Bronchus fibroblast of lung (primary cell): ENCODE results near the gene PRG3. TPM values are rescaled to one million over a fixed set of nuclear protein-coding genes. Genes with fewer than 3 reads are reported as not detected.

Experiments used
- total RNA-seq: library from RNA; depleted of rRNA; stranded (reverse); fragments of >200 nt; gene quantifications from 2 replicates; pipeline ENCODE4 v1.2.3, GENCODE V29; 2015

The PRG3 gene
- not detected in 2 replicates for total RNA-seq

GRCh38 chr11:57380975-57381374, at the start of gene PRG3:
Gene PRG3 (minus strand): TSS chr11:57381150. CDS start chr11:57380708, 442 bp downstream.

GRCh38 chr11:57426929-57427726, 46.2 kb upstream of the PRG3 start, which contains the start of gene SLC43A3:
Gene SLC43A3 (minus strand): TSS chr11:57427121. CDS start chr11:57426172, 949 bp downstream.

GRCh38 chr11:57390535-57390934, 9.6 kb upstream of the PRG3 start, which contains the start of gene PRG2:
Gene PRG2 (minus strand): TSS chr11:57390650. CDS start chr11:57389944, 706 bp downstream.

DNA sequence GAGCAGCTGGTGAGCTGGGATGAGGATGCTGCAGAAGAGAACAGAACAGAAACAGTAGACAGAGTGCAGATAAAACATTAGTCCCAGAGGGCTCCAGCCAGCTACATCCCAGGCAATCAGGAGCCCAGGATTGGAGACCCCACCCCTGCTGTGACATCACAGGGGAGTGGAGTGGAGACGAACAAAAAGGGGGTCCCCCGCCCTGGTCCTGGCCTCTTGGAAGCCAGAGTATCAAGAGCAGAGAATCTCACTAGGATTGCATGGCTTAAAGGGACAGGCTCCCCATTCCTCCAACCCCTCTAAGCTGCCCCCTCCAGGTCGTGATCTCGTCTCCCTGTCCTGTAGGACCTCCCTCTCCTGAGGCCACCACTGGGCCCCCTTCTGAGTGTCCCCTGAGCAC, 42.8 kb downstream of the PRG3 start, which contains the start of gene P2RX3:
Gene P2RX3 (plus strand): TSS at position 211 of the 400 bp plus-strand sequence. CDS start 199 bp downstream, outside the sequence.

DNA sequence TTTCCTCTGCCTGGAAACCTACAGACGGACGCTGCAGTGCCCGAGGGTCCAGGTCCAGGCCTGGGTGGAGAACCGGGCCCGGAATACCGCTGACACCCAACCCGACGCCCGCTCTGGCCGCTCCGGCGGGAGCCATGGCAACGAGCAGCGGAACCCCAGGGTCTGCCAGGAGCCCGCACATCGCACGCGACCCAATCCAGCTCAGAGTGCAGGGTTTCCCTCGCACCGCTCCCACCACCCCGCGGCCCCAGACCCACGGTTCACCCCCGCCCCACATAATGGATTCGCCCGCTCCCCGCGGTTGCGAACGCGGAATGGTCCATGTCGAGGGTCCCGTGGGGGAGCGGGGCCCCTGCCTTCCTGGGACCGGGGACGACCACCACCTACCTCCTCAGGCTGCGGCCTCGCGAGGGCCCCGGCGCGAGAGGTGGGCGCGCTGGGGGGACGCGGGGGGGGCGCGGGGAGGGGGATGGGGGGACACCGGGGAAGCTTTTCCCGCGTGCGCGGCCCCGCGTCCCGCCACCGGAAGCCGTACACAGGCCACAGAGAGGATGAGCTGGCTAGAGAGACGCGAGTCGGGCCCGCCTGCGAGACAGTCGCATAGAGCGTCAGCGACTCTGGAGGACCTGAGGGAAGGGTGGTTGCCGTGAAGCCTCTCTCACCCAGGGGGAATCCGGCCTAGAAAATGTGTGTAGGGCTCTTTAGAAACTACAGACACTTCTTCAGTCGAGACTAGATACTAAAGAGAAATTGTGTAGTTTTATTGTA, 45.4 kb downstream of the PRG3 start, which contains the start of gene SSRP1:
Gene SSRP1 (minus strand): TSS at position 550 of the 768 bp plus-strand sequence. CDS start 771 bp downstream, outside the sequence.

Other genes with a start within 250 kb of the PRG3 start
- not detected in 2 replicates for gene LRRC55, start 199.2 kb downstream of the PRG3 start, total RNA-seq
- not detected in 2 replicates for gene APLNR, start 143.9 kb downstream of the PRG3 start, total RNA-seq
- gene TNKS1BP1, start 56.2 kb downstream of the PRG3 start, total RNA-seq = 60.4 and 70.6 TPM in 2 replicates
- gene SSRP1, start 45.3 kb downstream of the PRG3 start, total RNA-seq = 140 and 147 TPM in 2 replicates
- gene P2RX3, start 42.8 kb downstream of the PRG3 start, total RNA-seq = 0.15 TPM in 1 of 2 replicates, not detected in the other
- gene PRG2, start 9.5 kb upstream of the PRG3 start, total RNA-seq = not detected in 2 replicates
- gene SLC43A3, start 46.0 kb upstream of the PRG3 start, total RNA-seq = 64.2 and 82.5 TPM in 2 replicates
- gene RTN4RL2, start 79.4 kb upstream of the PRG3 start, total RNA-seq = 1.3 TPM in 2 replicates
- 17.1 and 18.8 TPM in 2 replicates for gene SLC43A1, start 134.6 kb upstream of the PRG3 start, total RNA-seq
- 53.1 and 56.5 TPM in 2 replicates for gene TIMM10, start 149.6 kb upstream of the PRG3 start, total RNA-seq
- gene SMTNL1, start 156.4 kb upstream of the PRG3 start, total RNA-seq = not detected in 2 replicates
- gene UBE2L6, start 186.5 kb upstream of the PRG3 start, total RNA-seq = 35.1 and 41.9 TPM in 2 replicates
- 56.3 and 67.6 TPM in 2 replicates for gene SERPING1, start 216.5 kb upstream of the PRG3 start, total RNA-seq